GM19372 (cell line): ENCODE measurements around the gene C1orf87.

Experiments used
- ATAC-seq: cut with Tn5 transposase; IDR thresholded peaks from one replicate; pipeline ENCODE4 v1.9.1; 2021; ENCODE audit warnings: mild to moderate bottlenecking, low read depth, moderate library complexity; ENCODE audit not compliant: unreplicated experiment

The C1orf87 gene

GRCh38 chr1:59967141-59967697 lies 106.4 kb downstream of the C1orf87 start:
- ATAC-seq: no peak

- ATAC-seq: no peak
Observed at GRCh38 chr1:59952065-59952464, 121.5 kb downstream of the C1orf87 start.

- ATAC-seq: no peak
Observed at GRCh38 chr1:59949648-59950047, 123.9 kb downstream of the C1orf87 start.

GRCh38 chr1:59948990-59949389 lies 124.6 kb downstream of the C1orf87 start:
- no peak for ATAC-seq

- ATAC-seq: peak; percentile 95
Observed at GRCh38 chr1:59947047-59947938, 126.3 kb downstream of the C1orf87 start.

- ATAC-seq: no peak
Observed at GRCh38 chr1:59945790-59946189, 127.8 kb downstream of the C1orf87 start.
